Measurements from ENCODE around the gene PDZD2. TPM values are rescaled to one million over a fixed set of nuclear protein-coding genes. Genes with fewer than 3 reads are reported as not detected.

PDZD2 gene
- total RNA-seq, 1 experiment from 2014 or later, result 0.37 TPM

DNA sequence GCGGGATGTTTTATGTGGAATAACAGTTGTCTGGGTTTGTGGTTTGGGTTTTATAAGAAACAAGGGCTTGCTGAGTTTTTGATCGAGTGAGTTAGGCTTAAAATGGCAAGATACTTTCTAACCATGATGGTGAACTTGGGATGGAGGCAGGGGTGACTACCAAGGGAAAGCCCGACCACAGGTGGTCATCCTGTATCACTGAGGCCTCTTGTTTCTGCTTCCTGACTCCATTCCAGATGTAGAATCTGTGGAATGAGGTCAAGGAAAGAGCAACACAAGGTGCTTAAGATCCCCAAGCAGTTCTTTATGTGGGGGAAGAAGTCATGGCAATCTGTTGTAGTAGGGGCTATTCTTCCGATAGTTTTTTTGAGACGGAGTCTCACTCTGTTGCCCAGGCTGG is 412.9 kb downstream of the PDZD2 start:
- Histone ChIP-seq H3K27me3 (ENCODE audit: insufficient read depth, low read length) (no peaks in the 10 kb centered on the region), H3K4me3 (replicated peaks in 1 of 2; ENCODE audit: low read depth in 1 of 2, low read length in 2 of 2) (no peak overlapping the region), H3K4me2 (ENCODE audit: low read length) (no peak overlapping the region), H3K79me2 (ENCODE audit: insufficient read depth, low read length) (no peaks in the 10 kb centered on the region), H3K9ac (ENCODE audit: low read length) (no peak overlapping the region), H3K27ac (ENCODE audit: low read depth, low read length) (no peak overlapping the region), H2AFZ (ENCODE audit: low read depth, low read length, poor library complexity, severe bottlenecking) (no peak overlapping the region), H4K20me1 (ENCODE audit: insufficient read depth) (no peaks in the 10 kb centered on the region), H3K4me1 (ENCODE audit: control insufficient read depth in 1 of 2, insufficient read depth in 2 of 2, low read length in 2 of 2) (no peaks in the 10 kb centered on the region), H3K36me3 (ENCODE audit: control insufficient read depth in 1 of 2, insufficient read depth in 2 of 2, low read length in 2 of 2) (no peaks in the 10 kb centered on the region), H3K9me3 (ENCODE audit: control insufficient read depth in 1 of 2, insufficient read depth in 1 of 2, low read depth in 1 of 2, low read length in 2 of 2) (no peaks in the 10 kb centered on the region), H3K9me2 (ENCODE audit: insufficient read depth) (no peaks in the 10 kb centered on the region)
- TF ChIP-seq ZNF274 (IDR thresholded peaks at IDR 0.05; ENCODE audit: low read depth, low read length), result no peak
- TF ChIP-seq, protein P1, sequence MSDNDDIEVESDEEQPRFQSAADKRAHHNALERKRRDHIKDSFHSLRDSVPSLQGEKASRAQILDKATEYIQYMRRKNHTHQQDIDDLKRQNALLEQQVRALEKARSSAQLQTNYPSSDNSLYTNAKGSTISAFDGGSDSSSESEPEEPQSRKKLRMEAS (IDR thresholded peaks at IDR 0.05), result no peak
- no peak for TF ChIP-seq EZH2 (IDR thresholded peaks at IDR 0.05)
- no peak for TF ChIP-seq FOSL1 (IDR thresholded peaks at IDR 0.05; ENCODE audit: low read depth)
- TF ChIP-seq SRF (IDR thresholded peaks at IDR 0.05; ENCODE audit: low read depth), result no peak
- TF ChIP-seq, protein P2, sequence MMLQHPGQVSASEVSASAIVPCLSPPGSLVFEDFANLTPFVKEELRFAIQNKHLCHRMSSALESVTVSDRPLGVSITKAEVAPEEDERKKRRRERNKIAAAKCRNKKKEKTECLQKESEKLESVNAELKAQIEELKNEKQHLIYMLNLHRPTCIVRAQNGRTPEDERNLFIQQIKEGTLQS (IDR thresholded peaks at IDR 0.05), result no peak
- TF ChIP-seq SP1 (IDR thresholded peaks at IDR 0.05; ENCODE audit: low read depth), result no peak
- TF ChIP-seq, protein P3, sequence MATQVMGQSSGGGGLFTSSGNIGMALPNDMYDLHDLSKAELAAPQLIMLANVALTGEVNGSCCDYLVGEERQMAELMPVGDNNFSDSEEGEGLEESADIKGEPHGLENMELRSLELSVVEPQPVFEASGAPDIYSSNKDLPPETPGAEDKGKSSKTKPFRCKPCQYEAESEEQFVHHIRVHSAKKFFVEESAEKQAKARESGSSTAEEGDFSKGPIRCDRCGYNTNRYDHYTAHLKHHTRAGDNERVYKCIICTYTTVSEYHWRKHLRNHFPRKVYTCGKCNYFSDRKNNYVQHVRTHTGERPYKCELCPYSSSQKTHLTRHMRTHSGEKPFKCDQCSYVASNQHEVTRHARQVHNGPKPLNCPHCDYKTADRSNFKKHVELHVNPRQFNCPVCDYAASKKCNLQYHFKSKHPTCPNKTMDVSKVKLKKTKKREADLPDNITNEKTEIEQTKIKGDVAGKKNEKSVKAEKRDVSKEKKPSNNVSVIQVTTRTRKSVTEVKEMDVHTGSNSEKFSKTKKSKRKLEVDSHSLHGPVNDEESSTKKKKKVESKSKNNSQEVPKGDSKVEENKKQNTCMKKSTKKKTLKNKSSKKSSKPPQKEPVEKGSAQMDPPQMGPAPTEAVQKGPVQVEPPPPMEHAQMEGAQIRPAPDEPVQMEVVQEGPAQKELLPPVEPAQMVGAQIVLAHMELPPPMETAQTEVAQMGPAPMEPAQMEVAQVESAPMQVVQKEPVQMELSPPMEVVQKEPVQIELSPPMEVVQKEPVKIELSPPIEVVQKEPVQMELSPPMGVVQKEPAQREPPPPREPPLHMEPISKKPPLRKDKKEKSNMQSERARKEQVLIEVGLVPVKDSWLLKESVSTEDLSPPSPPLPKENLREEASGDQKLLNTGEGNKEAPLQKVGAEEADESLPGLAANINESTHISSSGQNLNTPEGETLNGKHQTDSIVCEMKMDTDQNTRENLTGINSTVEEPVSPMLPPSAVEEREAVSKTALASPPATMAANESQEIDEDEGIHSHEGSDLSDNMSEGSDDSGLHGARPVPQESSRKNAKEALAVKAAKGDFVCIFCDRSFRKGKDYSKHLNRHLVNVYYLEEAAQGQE (IDR thresholded peaks at IDR 0.05; ENCODE audit: low read depth), result no peak
- TF ChIP-seq ZFX (IDR thresholded peaks at IDR 0.05), result no peak
- TF ChIP-seq EGR1 (IDR thresholded peaks at IDR 0.05; ENCODE audit: low read depth), result no peak
- TF ChIP-seq YY1 (IDR thresholded peaks at IDR 0.05; ENCODE audit: extremely low read depth, insufficient replicate concordance, low read depth, low read length), result no peak
- TF ChIP-seq EZH2phosphoT487 (IDR thresholded peaks at IDR 0.05; ENCODE audit: borderline replicate concordance), result no peak
- no peak for TF ChIP-seq ELF1 (IDR thresholded peaks at IDR 0.05; ENCODE audit: borderline replicate concordance, low read depth)
- TF ChIP-seq TCF7L2 (IDR thresholded peaks at IDR 0.05; ENCODE audit: borderline replicate concordance, extremely low read depth, insufficient read depth, insufficient read length), result no peak
- TF ChIP-seq, protein P4, sequence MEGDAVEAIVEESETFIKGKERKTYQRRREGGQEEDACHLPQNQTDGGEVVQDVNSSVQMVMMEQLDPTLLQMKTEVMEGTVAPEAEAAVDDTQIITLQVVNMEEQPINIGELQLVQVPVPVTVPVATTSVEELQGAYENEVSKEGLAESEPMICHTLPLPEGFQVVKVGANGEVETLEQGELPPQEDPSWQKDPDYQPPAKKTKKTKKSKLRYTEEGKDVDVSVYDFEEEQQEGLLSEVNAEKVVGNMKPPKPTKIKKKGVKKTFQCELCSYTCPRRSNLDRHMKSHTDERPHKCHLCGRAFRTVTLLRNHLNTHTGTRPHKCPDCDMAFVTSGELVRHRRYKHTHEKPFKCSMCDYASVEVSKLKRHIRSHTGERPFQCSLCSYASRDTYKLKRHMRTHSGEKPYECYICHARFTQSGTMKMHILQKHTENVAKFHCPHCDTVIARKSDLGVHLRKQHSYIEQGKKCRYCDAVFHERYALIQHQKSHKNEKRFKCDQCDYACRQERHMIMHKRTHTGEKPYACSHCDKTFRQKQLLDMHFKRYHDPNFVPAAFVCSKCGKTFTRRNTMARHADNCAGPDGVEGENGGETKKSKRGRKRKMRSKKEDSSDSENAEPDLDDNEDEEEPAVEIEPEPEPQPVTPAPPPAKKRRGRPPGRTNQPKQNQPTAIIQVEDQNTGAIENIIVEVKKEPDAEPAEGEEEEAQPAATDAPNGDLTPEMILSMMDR (IDR thresholded peaks at IDR 0.05 in 2 of 3, conservative IDR thresholded peaks at IDR 0.05 in 1 of 3; ENCODE audit: borderline replicate concordance in 1 of 3, insufficient read depth in 1 of 3, low read depth in 2 of 3, low read length in 2 of 3), result no peak
- no peak for TF ChIP-seq POLR2AphosphoS5 (IDR thresholded peaks at IDR 0.05; ENCODE audit: low read depth, low read length)
- TF ChIP-seq JUND (IDR thresholded peaks at IDR 0.05), result no peak
- TF ChIP-seq CBX3 (IDR thresholded peaks at IDR 0.05; ENCODE audit: low read depth), result no peak
- no peak for TF ChIP-seq RAD21 (IDR thresholded peaks at IDR 0.05; ENCODE audit: low read depth)
- no peak for TF ChIP-seq POLR2A (IDR thresholded peaks at IDR 0.05; ENCODE audit: borderline replicate concordance, extremely low read depth, insufficient read depth, insufficient read length)
- DNase-seq (ENCODE audit: low read depth, low spot score) (no peak), ATAC-seq (no peak)
- no TSS peak for BruUV-seq (replicated peaks)
- ChIA-PET CTCF (no interaction called here), POLR2A (no interaction called here), RAD21 (ENCODE audit: low non-redundant PET in 1 of 2, low total read pairs in 2 of 2, uncharacterized antibody in 2 of 2, unreplicated experiment in 2 of 2) (no interaction called here)
- intact Hi-C loops (cut with micrococcal nuclease), result no loop called here
